HG02870 (cell line): ENCODE results near the gene CLCA4.

ENCODE experiments used
- ATAC-seq: cut with Tn5 transposase; IDR thresholded peaks from one replicate; pipeline ENCODE4 v1.9.1; 2021; ENCODE audit warnings: mild to moderate bottlenecking, moderate library complexity; ENCODE audit not compliant: unreplicated experiment

CLCA4 gene

GRCh38 chr1:86546787-86547221 lies at the start of gene CLCA4:
CLCA4 (plus strand) TSS chr1:86547078; CDS start chr1:86547120, 42 bp downstream.
- no peak for ATAC-seq

GRCh38 chr1:86498281-86498680 lies 48.6 kb upstream of the CLCA4 start:
- ATAC-seq, result no peak

GRCh38 chr1:86499987-86500593 lies 46.8 kb upstream of the CLCA4 start:
- ATAC-seq, result no peak

GRCh38 chr1:86500714-86501113 lies 46.2 kb upstream of the CLCA4 start:
- ATAC-seq, result no peak

GRCh38 chr1:86502125-86502646 lies 44.7 kb upstream of the CLCA4 start:
- peak; percentile 69 for ATAC-seq

- ATAC-seq, result no peak
These were observed 44.0 kb upstream of the CLCA4 start for GRCh38 chr1:86502721-86503405.

GRCh38 chr1:86503406-86504136 lies 43.3 kb upstream of the CLCA4 start:
- ATAC-seq, result no peak

- no peak for ATAC-seq
These were observed 42.8 kb upstream of the CLCA4 start for GRCh38 chr1:86504137-86504479.

- no peak for ATAC-seq
These were observed 41.8 kb upstream of the CLCA4 start for GRCh38 chr1:86504895-86505563.

GRCh38 chr1:86505564-86505902 lies 41.3 kb upstream of the CLCA4 start:
- ATAC-seq, result no peak

- no peak for ATAC-seq
These were observed 38.8 kb upstream of the CLCA4 start for GRCh38 chr1:86507935-86508582.

GRCh38 chr1:86508583-86508969 lies 38.3 kb upstream of the CLCA4 start:
- ATAC-seq, result no peak

GRCh38 chr1:86515597-86515996 lies 31.3 kb upstream of the CLCA4 start:
- ATAC-seq, result no peak

- ATAC-seq, result no peak
These were observed 30.5 kb upstream of the CLCA4 start for GRCh38 chr1:86516335-86516734.

- no peak for ATAC-seq
These were observed 29.5 kb upstream of the CLCA4 start for GRCh38 chr1:86517336-86517735.

- ATAC-seq, result no peak
These were observed 25.9 kb upstream of the CLCA4 start for GRCh38 chr1:86520789-86521521.

GRCh38 chr1:86521522-86521891 lies 25.4 kb upstream of the CLCA4 start:
- ATAC-seq, result no peak

GRCh38 chr1:86522240-86522639 lies 24.6 kb upstream of the CLCA4 start:
- no peak for ATAC-seq

- no peak for ATAC-seq
These were observed 23.1 kb upstream of the CLCA4 start for GRCh38 chr1:86523670-86524354.

- ATAC-seq, result no peak
These were observed 19.6 kb upstream of the CLCA4 start for GRCh38 chr1:86527306-86527705.
